Panc1 (cell line): Measurements from ENCODE around the gene QRICH1. TPM values are rescaled to one million over a fixed set of nuclear protein-coding genes. Genes with fewer than 3 reads are reported as not detected.

ENCODE experiments used
- ATAC-seq: fragments of 200-7000 bp; cut with Tn5 transposase; 2 replicates; pipeline ENCODE4 v1.9.1; 2020; ENCODE audit warnings: mild to moderate bottlenecking, moderate library complexity
- BruUV-seq: library from RNA; stranded (reverse); fragments of 400-500 nt; replicated peaks from 2 replicates; lab custom pipeline; 2021; lab: Mats Ljungman, UMichigan
- CTCF ChIA-PET: fragments of 300-600 bp; sonication (Branson Sonifier 250); formaldehyde crosslinking; loops from one replicate; lab custom pipeline; 2022; ENCODE audit warnings: antibody characterized with exemption; lab: Charles Lee
- POLR2A ChIA-PET: fragments of 300-600 bp; sonication (Branson Sonifier 250); formaldehyde crosslinking; loops from one replicate; lab custom pipeline; 2022; ENCODE audit warnings: antibody characterized with exemption; lab: Charles Lee
- DNase-seq: peaks from one replicate; pipeline ENCODE4 v3.0.0-alpha.2; 2010; ENCODE audit warnings: low read depth, low spot score
- H3K27ac ChIP-seq: 2 replicates; pipeline ENCODE4 v1.5.1; 2011; ENCODE audit warnings: mild to moderate bottlenecking, low read length, inconsistent platforms
- H3K27me3 ChIP-seq: fragments of 200-500 bp; sonication (Bioruptor generic); 2 replicates; pipeline ENCODE4 v1.6.0; 2014; ENCODE audit warnings: low read length, inconsistent platforms; ENCODE audit not compliant: control insufficient read depth, insufficient read depth
- H3K36me3 ChIP-seq: fragments of 200-500 bp; sonication (Bioruptor generic); 2 replicates; pipeline ENCODE4 v1.5.1; 2014; ENCODE audit warnings: inconsistent platforms, mild to moderate bottlenecking, low read length, moderate library complexity; ENCODE audit not compliant: control insufficient read depth, insufficient read depth
- H3K4me1 ChIP-seq: 2 replicates; pipeline ENCODE4 v1.5.1; 2011; ENCODE audit warnings: inconsistent platforms, mild to moderate bottlenecking, low read length, moderate library complexity; ENCODE audit not compliant: control insufficient read depth, insufficient read depth
- H3K4me3 ChIP-seq, 2 experiments: 2 replicates each; pipeline ENCODE4 v1.5.1; 2011 to 2012; ENCODE audit warnings: low read depth in 2 of 2, low read length in 2 of 2, mild to moderate bottlenecking in 2 of 2, inconsistent platforms in 1 of 2, moderate library complexity in 1 of 2
- H3K9me3 ChIP-seq: fragments of 200-500 bp; sonication (Bioruptor generic); 2 replicates; pipeline ENCODE4 v1.5.1; 2014; ENCODE audit warnings: low read depth, mild to moderate bottlenecking, inconsistent platforms, low read length, moderate library complexity; ENCODE audit not compliant: control insufficient read depth, insufficient read depth
- CTCF ChIP-seq: fragments of 450-650 bp; IDR thresholded peaks from 2 replicates; pipeline ENCODE4 v1.5.1; 2017; ENCODE audit warnings: mild to moderate bottlenecking
- POLR2AphosphoS5 ChIP-seq: IDR thresholded peaks from 2 replicates; pipeline ENCODE4 v1.6.1; 2012; ENCODE audit warnings: mild to moderate bottlenecking, low read depth, low read length, moderate library complexity
- REST ChIP-seq, 2 experiments: IDR thresholded peaks; 2 replicates each; pipeline ENCODE4 v1.6.1; 2011 to 2012; ENCODE audit warnings: low read depth in 2 of 2, control low read depth in 1 of 2, low read length in 1 of 2, mild to moderate bottlenecking in 1 of 2, moderate library complexity in 1 of 2; ENCODE audit not compliant: insufficient read depth in 1 of 2
- SIN3A ChIP-seq: IDR thresholded peaks from 2 replicates; pipeline ENCODE4 v1.6.1; 2012; ENCODE audit warnings: low read depth, mild to moderate bottlenecking, low read length, moderate library complexity, borderline replicate concordance; ENCODE audit not compliant: insufficient read depth
- TCF7L2 ChIP-seq: IDR thresholded peaks from 2 replicates; pipeline ENCODE4 v1.6.1; 2011; ENCODE audit warnings: mild to moderate bottlenecking, low read depth, low read length, inconsistent platforms
- in situ Hi-C: cut with HindIII; loops from 2 replicates; pipeline ENCODE4 v1.10.0; 2016; ENCODE audit warnings: low sequenced_read_pairs, low pct_unique_long_range_greater_than_20kb
- intact Hi-C: fragments of 100-400 bp; cut with micrococcal nuclease; formaldehyde crosslinking; loops from one replicate; pipeline ENCODE4 v1.10.0; 2022; ENCODE audit not compliant: unreplicated experiment
- total RNA-seq: library from RNA; stranded (reverse); gene quantifications from one replicate; pipeline ENCODE4 v1.2.1, GENCODE V29; 2021; ENCODE audit not compliant: unreplicated experiment

The QRICH1 gene
- total RNA-seq, 1 experiment from 2014 or later: 79.9 TPM

- H3K36me3 ChIP-seq: peaks cover 3% of the 10 kb centered on the region
- intact Hi-C loops (no loop called here), in situ Hi-C loops (no loop called here)
- H3K4me3 ChIP-seq: no peak overlapping the region
- TF ChIP-seq POLR2AphosphoS5 (no peak), SIN3A (no peak), REST (IDR thresholded peaks at IDR 0.05; ENCODE audit: insufficient read depth in 1 of 2, low read depth in 2 of 2, low read length in 1 of 2) (no peak), CTCF (no peak), TCF7L2 (no peak)
- ATAC-seq (no peak), DNase-seq (no peak)
- no TSS peak for BruUV-seq
- POLR2A ChIA-PET: no interaction called here
- CTCF ChIA-PET: no interaction called here
- H3K27ac ChIP-seq: no peak overlapping the region
- H3K27me3 ChIP-seq: no peaks in the 10 kb centered on the region
- no peaks in the 10 kb centered on the region for H3K9me3 ChIP-seq
- no peaks in the 10 kb centered on the region for H3K4me1 ChIP-seq
Observed at GRCh38 chr3:49057268-49057667, 36.6 kb downstream of the QRICH1 start.

- H3K27me3 ChIP-seq: no peaks in the 10 kb centered on the region
- in situ Hi-C loops (no loop called here), intact Hi-C loops (no loop called here)
- no peak for DNase-seq
- POLR2A ChIA-PET: no interaction called here
- CTCF ChIA-PET: no interaction called here
- TF ChIP-seq CTCF (no peak), SIN3A (no peak), POLR2AphosphoS5 (no peak), TCF7L2 (no peak), REST (IDR thresholded peaks at IDR 0.05; ENCODE audit: insufficient read depth in 1 of 2, low read depth in 2 of 2, low read length in 1 of 2) (no peak)
- BruUV-seq: no TSS peak
- no peaks in the 10 kb centered on the region for H3K9me3 ChIP-seq
- no peak for ATAC-seq
- no peak overlapping the region for H3K4me3 ChIP-seq
- no peak overlapping the region for H3K27ac ChIP-seq
- H3K36me3 ChIP-seq: peaks cover 3% of the 10 kb centered on the region; the same call in 1 of the 2 replicates
- H3K4me1 ChIP-seq: no peaks in the 10 kb centered on the region
Observed at GRCh38 chr3:49054344-49054862, 39.5 kb downstream of the QRICH1 start.
